Heart left ventricle (tissue), 13 donors: ENCODE results near the gene CTNNA1.

Source experiments
- POLR2A ChIP-seq, 2 donors: fragments of 450-650 bp; IDR thresholded peaks; one replicate each; pipeline ENCODE4 v1.6.1; 2017; ENCODE audit warnings: antibody characterized with exemption in 2 of 2, mild to moderate bottlenecking in 2 of 2, moderate library complexity in 2 of 2
- TF ChIP-seq, protein P1 (sequence below), 12 donors: fragments of 200-600 bp; sonication (generic) in 4 of 12; IDR thresholded peaks; one replicate each; pipeline versions ENCODE4 v1.5.0 to v1.8.0; 2018 to 2022; ENCODE audit warnings: antibody characterized with exemption in 12 of 12, mild to moderate bottlenecking in 5 of 12
- donor health status: ischemic (EF 13 %, LVEDD 7.1; RV severe dilation, severe dysfunction).
- donor health status: DM: no; HTN: yes; CAD: no.
- donor health status: DM: no; HTN: no; CAD: no.
- donor health status: ischemic (EF 25% LVEDD 6.9; RV normal size, moderate dysfunction).
- donor health status: ischemic (EF 25% LVEDD 5.7; RV mildly dilated, moderate dysfunction).
- donor health status: ischemic (EF 35%, LVEDD 5.7; RV mildly dilated, moderate dysfunction).
- donor health status: nonischemic (EF 11% LVEDD 7.7; RV severe dilation, severe dysfunction).
- donor health status: DM: yes; HTN: yes; CAD: no.
- donor health status: PGD.
- donor health status: ischemic (EF 29% LVEDD 5.4; RV normal size, mild dysfunction).
- donor health status: nonischemic (EF 23%, LVEDD 6.1; RV moderate dilation, normal function).

DNA sequence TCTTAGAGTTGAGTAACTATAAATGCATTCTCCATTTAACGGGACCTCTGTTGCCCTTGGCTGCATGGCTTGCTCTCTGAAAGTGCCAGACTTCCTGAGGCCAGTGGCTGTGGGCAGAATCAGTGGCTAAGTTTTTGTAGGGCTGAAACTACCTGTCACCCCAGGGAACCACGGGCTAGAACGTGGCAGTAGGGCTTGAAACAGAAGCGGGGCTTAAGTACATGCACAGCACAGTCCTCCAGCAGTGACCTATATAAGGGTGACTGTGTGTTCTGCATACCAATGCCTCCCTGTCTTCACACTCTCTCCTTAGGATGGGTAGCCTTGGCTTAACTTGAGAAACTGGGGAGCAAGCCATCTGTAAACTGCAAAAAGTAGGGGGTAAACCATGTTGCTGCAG lies 165.5 kb downstream of the CTNNA1 start:
- TF ChIP-seq, protein P1, sequence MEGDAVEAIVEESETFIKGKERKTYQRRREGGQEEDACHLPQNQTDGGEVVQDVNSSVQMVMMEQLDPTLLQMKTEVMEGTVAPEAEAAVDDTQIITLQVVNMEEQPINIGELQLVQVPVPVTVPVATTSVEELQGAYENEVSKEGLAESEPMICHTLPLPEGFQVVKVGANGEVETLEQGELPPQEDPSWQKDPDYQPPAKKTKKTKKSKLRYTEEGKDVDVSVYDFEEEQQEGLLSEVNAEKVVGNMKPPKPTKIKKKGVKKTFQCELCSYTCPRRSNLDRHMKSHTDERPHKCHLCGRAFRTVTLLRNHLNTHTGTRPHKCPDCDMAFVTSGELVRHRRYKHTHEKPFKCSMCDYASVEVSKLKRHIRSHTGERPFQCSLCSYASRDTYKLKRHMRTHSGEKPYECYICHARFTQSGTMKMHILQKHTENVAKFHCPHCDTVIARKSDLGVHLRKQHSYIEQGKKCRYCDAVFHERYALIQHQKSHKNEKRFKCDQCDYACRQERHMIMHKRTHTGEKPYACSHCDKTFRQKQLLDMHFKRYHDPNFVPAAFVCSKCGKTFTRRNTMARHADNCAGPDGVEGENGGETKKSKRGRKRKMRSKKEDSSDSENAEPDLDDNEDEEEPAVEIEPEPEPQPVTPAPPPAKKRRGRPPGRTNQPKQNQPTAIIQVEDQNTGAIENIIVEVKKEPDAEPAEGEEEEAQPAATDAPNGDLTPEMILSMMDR (IDR thresholded peaks at IDR 0.05), result no peak
- TF ChIP-seq POLR2A (IDR thresholded peaks at IDR 0.05), result no peak
